Panc1 (cell line): ENCODE results near the gene MYO1B. TPM values are rescaled to one million over a fixed set of nuclear protein-coding genes. Genes with fewer than 3 reads are reported as not detected.

Experiments used
- ATAC-seq: fragments of 200-7000 bp; cut with Tn5 transposase; 2 replicates; pipeline ENCODE4 v1.9.1; 2020; ENCODE audit warnings: mild to moderate bottlenecking, moderate library complexity
- BruUV-seq: library from RNA; stranded (reverse); fragments of 400-500 nt; replicated peaks from 2 replicates; lab custom pipeline; 2021; lab: Mats Ljungman, UMichigan
- CTCF ChIA-PET: fragments of 300-600 bp; sonication (Branson Sonifier 250); formaldehyde crosslinking; loops from one replicate; lab custom pipeline; 2022; ENCODE audit warnings: antibody characterized with exemption; lab: Charles Lee
- POLR2A ChIA-PET: fragments of 300-600 bp; sonication (Branson Sonifier 250); formaldehyde crosslinking; loops from one replicate; lab custom pipeline; 2022; ENCODE audit warnings: antibody characterized with exemption; lab: Charles Lee
- DNase-seq: peaks from one replicate; pipeline ENCODE4 v3.0.0-alpha.2; 2010; ENCODE audit warnings: low read depth, low spot score
- H3K27ac ChIP-seq: 2 replicates; pipeline ENCODE4 v1.5.1; 2011; ENCODE audit warnings: mild to moderate bottlenecking, low read length, inconsistent platforms
- H3K27me3 ChIP-seq: fragments of 200-500 bp; sonication (Bioruptor generic); 2 replicates; pipeline ENCODE4 v1.6.0; 2014; ENCODE audit warnings: low read length, inconsistent platforms; ENCODE audit not compliant: control insufficient read depth, insufficient read depth
- H3K36me3 ChIP-seq: fragments of 200-500 bp; sonication (Bioruptor generic); 2 replicates; pipeline ENCODE4 v1.5.1; 2014; ENCODE audit warnings: inconsistent platforms, mild to moderate bottlenecking, low read length, moderate library complexity; ENCODE audit not compliant: control insufficient read depth, insufficient read depth
- H3K4me1 ChIP-seq: 2 replicates; pipeline ENCODE4 v1.5.1; 2011; ENCODE audit warnings: inconsistent platforms, mild to moderate bottlenecking, low read length, moderate library complexity; ENCODE audit not compliant: control insufficient read depth, insufficient read depth
- H3K4me3 ChIP-seq, 2 experiments: 2 replicates each; pipeline ENCODE4 v1.5.1; 2011 to 2012; ENCODE audit warnings: low read depth in 2 of 2, low read length in 2 of 2, mild to moderate bottlenecking in 2 of 2, inconsistent platforms in 1 of 2, moderate library complexity in 1 of 2
- H3K9me3 ChIP-seq: fragments of 200-500 bp; sonication (Bioruptor generic); 2 replicates; pipeline ENCODE4 v1.5.1; 2014; ENCODE audit warnings: low read depth, mild to moderate bottlenecking, inconsistent platforms, low read length, moderate library complexity; ENCODE audit not compliant: control insufficient read depth, insufficient read depth
- POLR2AphosphoS5 ChIP-seq: IDR thresholded peaks from 2 replicates; pipeline ENCODE4 v1.6.1; 2012; ENCODE audit warnings: mild to moderate bottlenecking, low read depth, low read length, moderate library complexity
- SIN3A ChIP-seq: IDR thresholded peaks from 2 replicates; pipeline ENCODE4 v1.6.1; 2012; ENCODE audit warnings: low read depth, mild to moderate bottlenecking, low read length, moderate library complexity, borderline replicate concordance; ENCODE audit not compliant: insufficient read depth
- TCF7L2 ChIP-seq: IDR thresholded peaks from 2 replicates; pipeline ENCODE4 v1.6.1; 2011; ENCODE audit warnings: mild to moderate bottlenecking, low read depth, low read length, inconsistent platforms
- in situ Hi-C: cut with HindIII; loops from 2 replicates; pipeline ENCODE4 v1.10.0; 2016; ENCODE audit warnings: low sequenced_read_pairs, low pct_unique_long_range_greater_than_20kb
- intact Hi-C: fragments of 100-400 bp; cut with micrococcal nuclease; formaldehyde crosslinking; loops from one replicate; pipeline ENCODE4 v1.10.0; 2022; ENCODE audit not compliant: unreplicated experiment
- total RNA-seq: library from RNA; stranded (reverse); gene quantifications from one replicate; pipeline ENCODE4 v1.2.1, GENCODE V29; 2021; ENCODE audit not compliant: unreplicated experiment
- TF ChIP-seq, protein P1 (sequence below), 2 experiments: IDR thresholded peaks; 2 replicates each; pipeline ENCODE4 v1.6.1; 2011 to 2012; ENCODE audit warnings: low read depth in 2 of 2, control low read depth in 1 of 2, low read length in 1 of 2, mild to moderate bottlenecking in 1 of 2, moderate library complexity in 1 of 2; ENCODE audit not compliant: insufficient read depth in 1 of 2
- TF ChIP-seq, protein P2 (sequence below): fragments of 450-650 bp; IDR thresholded peaks from 2 replicates; pipeline ENCODE4 v1.5.1; 2017; ENCODE audit warnings: mild to moderate bottlenecking

MYO1B gene
- total RNA-seq, 1 experiment from 2014 or later: 51.5 TPM

DNA sequence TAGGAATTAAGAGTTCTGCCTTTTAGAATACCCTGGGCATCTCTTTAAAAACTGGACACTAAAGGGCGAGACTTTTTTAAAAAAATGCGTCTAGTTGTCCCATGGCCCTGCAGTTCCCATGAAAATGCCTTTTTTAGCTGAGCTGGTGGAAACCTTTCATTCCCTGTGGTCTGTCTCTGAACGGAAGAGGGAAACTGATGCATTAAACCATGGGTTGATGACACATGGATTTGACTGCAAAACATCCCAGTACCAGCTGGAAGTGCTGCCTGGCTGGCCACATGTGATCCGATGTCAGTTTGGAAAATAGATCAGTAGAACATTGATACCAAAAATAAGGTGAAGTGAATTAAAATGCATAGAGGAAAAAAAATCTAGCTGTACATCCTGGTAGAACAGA is 129.2 kb downstream of the MYO1B start:
- Histone ChIP-seq H3K9me3 (no peaks in the 10 kb centered on the region), H3K36me3 (no peaks in the 10 kb centered on the region), H3K27me3 (no peaks in the 10 kb centered on the region), H3K27ac (no peak overlapping the region), H3K4me3 (no peak overlapping the region), H3K4me1 (peaks cover 4% of the 10 kb centered on the region; the same call in 1 of the 2 replicates)
- ATAC-seq (no peak), DNase-seq (no peak)
- CTCF ChIA-PET: no interaction called here
- POLR2A ChIA-PET: no interaction called here
- BruUV-seq: no TSS peak
- intact Hi-C loops: no loop called here
- in situ Hi-C loops: no loop called here
- TF ChIP-seq, protein P1, sequence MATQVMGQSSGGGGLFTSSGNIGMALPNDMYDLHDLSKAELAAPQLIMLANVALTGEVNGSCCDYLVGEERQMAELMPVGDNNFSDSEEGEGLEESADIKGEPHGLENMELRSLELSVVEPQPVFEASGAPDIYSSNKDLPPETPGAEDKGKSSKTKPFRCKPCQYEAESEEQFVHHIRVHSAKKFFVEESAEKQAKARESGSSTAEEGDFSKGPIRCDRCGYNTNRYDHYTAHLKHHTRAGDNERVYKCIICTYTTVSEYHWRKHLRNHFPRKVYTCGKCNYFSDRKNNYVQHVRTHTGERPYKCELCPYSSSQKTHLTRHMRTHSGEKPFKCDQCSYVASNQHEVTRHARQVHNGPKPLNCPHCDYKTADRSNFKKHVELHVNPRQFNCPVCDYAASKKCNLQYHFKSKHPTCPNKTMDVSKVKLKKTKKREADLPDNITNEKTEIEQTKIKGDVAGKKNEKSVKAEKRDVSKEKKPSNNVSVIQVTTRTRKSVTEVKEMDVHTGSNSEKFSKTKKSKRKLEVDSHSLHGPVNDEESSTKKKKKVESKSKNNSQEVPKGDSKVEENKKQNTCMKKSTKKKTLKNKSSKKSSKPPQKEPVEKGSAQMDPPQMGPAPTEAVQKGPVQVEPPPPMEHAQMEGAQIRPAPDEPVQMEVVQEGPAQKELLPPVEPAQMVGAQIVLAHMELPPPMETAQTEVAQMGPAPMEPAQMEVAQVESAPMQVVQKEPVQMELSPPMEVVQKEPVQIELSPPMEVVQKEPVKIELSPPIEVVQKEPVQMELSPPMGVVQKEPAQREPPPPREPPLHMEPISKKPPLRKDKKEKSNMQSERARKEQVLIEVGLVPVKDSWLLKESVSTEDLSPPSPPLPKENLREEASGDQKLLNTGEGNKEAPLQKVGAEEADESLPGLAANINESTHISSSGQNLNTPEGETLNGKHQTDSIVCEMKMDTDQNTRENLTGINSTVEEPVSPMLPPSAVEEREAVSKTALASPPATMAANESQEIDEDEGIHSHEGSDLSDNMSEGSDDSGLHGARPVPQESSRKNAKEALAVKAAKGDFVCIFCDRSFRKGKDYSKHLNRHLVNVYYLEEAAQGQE (IDR thresholded peaks at IDR 0.05; ENCODE audit: insufficient read depth in 1 of 2, low read depth in 2 of 2, low read length in 1 of 2): no peak
- no peak for TF ChIP-seq SIN3A
- TF ChIP-seq, protein P2, sequence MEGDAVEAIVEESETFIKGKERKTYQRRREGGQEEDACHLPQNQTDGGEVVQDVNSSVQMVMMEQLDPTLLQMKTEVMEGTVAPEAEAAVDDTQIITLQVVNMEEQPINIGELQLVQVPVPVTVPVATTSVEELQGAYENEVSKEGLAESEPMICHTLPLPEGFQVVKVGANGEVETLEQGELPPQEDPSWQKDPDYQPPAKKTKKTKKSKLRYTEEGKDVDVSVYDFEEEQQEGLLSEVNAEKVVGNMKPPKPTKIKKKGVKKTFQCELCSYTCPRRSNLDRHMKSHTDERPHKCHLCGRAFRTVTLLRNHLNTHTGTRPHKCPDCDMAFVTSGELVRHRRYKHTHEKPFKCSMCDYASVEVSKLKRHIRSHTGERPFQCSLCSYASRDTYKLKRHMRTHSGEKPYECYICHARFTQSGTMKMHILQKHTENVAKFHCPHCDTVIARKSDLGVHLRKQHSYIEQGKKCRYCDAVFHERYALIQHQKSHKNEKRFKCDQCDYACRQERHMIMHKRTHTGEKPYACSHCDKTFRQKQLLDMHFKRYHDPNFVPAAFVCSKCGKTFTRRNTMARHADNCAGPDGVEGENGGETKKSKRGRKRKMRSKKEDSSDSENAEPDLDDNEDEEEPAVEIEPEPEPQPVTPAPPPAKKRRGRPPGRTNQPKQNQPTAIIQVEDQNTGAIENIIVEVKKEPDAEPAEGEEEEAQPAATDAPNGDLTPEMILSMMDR: no peak
- TF ChIP-seq POLR2AphosphoS5: no peak
- TF ChIP-seq TCF7L2: no peak

DNA sequence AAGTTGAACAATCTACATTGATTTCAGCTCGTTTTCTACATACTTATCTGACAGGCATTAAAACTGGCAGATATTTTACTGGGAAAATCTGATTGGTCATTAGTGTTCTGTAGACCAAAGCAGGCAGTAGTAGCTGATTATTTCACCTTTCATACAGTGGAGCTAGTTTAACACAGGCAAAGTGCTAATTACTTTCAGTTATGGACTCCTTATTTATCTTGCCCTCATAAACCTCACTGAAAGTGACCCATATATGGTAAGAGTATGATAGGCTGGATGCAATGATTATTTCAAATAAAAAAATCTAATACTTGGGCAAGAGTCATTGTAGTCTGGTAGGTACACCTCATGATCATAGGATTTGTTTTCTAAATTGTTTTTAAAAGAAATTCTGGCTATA is 129.7 kb downstream of the MYO1B start:
- no peaks in the 10 kb centered on the region for H3K36me3 ChIP-seq
- TF ChIP-seq SIN3A: no peak
- TF ChIP-seq, protein P1 (IDR thresholded peaks at IDR 0.05; ENCODE audit: insufficient read depth in 1 of 2, low read depth in 2 of 2, low read length in 1 of 2): no peak
- no peak for TF ChIP-seq POLR2AphosphoS5
- TF ChIP-seq, protein P2: no peak
- no peak for TF ChIP-seq TCF7L2
- H3K27ac ChIP-seq: no peak overlapping the region
- ChIA-PET CTCF (no interaction called here), POLR2A (interaction anchor here (0.5 kb wide), 1 partner anchor 19 kb away, joined by 3 read pairs; no protein-coding TSS in a partner anchor)
- in situ Hi-C loops (no loop called here), intact Hi-C loops (no loop called here)
- DNase-seq (no peak), ATAC-seq (no peak)
- no peak overlapping the region for H3K4me3 ChIP-seq
- H3K9me3 ChIP-seq: no peaks in the 10 kb centered on the region
- no peaks in the 10 kb centered on the region for H3K27me3 ChIP-seq
- no TSS peak for BruUV-seq
- H3K4me1 ChIP-seq: peaks cover 4% of the 10 kb centered on the region; the same call in 1 of the 2 replicates
